ENCODE measurements around the gene RASIP1.
"Not testable (repeated sequence)": the region's sequence is repeated elsewhere in the genome, so short reads cannot be mapped to it uniquely, and the experiment has no call there.

The RASIP1 gene, protein sequence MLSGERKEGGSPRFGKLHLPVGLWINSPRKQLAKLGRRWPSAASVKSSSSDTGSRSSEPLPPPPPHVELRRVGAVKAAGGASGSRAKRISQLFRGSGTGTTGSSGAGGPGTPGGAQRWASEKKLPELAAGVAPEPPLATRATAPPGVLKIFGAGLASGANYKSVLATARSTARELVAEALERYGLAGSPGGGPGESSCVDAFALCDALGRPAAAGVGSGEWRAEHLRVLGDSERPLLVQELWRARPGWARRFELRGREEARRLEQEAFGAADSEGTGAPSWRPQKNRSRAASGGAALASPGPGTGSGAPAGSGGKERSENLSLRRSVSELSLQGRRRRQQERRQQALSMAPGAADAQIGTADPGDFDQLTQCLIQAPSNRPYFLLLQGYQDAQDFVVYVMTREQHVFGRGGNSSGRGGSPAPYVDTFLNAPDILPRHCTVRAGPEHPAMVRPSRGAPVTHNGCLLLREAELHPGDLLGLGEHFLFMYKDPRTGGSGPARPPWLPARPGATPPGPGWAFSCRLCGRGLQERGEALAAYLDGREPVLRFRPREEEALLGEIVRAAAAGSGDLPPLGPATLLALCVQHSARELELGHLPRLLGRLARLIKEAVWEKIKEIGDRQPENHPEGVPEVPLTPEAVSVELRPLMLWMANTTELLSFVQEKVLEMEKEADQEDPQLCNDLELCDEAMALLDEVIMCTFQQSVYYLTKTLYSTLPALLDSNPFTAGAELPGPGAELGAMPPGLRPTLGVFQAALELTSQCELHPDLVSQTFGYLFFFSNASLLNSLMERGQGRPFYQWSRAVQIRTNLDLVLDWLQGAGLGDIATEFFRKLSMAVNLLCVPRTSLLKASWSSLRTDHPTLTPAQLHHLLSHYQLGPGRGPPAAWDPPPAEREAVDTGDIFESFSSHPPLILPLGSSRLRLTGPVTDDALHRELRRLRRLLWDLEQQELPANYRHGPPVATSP

DNA sequence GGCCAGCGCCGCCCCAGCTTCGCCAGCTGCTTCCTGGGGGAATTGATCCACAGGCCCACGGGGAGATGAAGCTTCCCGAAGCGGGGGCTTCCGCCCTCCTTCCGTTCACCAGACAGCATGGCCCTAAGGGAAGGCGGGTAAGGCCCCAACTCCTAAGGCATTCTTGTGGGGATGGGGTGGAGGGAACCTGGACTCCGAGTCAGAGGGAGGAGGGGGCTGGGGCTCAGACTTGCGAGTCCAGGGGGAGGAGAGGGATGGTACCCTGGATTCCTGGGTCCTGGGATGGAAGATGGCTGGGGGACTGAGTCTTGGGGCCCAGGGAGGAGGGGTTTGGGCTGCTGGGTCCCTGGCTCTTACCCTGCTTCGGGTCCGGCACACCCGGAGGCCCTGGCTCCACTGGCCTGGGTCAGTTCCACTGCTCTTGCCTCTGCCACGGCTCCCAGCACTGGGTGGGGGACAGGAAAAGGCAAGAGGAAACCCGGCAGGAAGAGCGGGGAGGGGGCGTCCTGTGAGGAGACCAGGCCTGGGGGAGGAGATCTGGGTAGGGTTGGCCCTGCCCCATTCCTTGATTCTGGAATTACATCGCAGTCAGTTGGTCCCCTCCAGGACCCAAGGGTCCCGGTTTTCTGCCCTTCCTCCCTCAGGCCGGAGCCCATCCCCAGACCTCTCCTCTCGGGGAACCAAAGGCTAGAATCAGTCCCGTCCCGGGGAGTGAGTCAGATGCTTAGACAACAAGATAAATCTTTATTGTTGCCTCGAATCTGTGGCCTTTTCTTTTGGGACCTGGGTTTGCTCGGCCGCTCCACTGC is at the start of gene RASIP1:
RASIP1 (minus strand) TSS at position 447 of the 809 bp plus-strand sequence; CDS start at position 119, 328 bp downstream.
- in situ Hi-C loops (cut with HindIII; ENCODE audit: low sequenced_read_pairs): no loop called here

DNA sequence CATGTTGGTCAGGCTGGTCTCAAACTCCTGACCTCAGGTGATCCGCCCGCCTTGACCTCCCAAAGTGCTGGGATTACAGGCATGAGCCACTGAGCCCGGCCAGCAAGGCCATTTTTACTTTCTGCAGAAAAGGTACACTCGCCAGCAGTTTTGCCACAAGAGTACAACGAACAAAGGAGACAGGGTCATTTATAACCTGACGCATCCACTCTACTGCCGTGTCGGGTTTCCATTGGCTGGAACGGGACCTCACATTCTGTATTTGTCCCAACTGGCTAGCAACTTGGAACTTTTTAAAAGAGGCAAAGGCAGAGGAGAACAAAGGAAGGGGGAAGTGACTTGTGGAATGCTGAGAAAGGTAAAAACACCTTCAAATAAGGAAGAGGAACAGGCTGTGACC is 46.9 kb upstream of the RASIP1 start:
- in situ Hi-C loops (cut with HindIII; ENCODE audit: low sequenced_read_pairs): not testable (repeated sequence)

GRCh38 chr19:48786422-48786821 is 46.0 kb upstream of the RASIP1 start:
- in situ Hi-C loops (cut with HindIII; ENCODE audit: low sequenced_read_pairs): not testable (repeated sequence)

DNA sequence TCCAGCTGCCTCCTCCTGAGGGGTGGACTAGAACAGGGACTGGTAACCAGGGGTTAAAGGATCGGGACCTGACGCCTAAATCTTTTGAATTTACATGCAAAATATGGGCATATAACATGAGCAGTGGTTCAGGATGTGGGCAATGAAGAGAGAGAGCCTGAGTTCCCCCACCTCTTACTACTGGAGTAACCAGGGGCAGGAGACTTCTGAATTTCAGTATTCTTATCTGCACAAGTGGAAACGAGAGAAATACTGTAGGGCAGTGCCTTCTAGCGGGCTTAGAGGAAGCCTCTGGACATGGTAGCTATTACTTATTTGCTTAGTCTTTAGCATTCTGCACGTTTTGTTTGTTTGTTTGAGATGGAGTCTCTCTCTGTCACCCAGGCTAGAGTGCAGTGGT is 44.1 kb upstream of the RASIP1 start:
- in situ Hi-C loops (cut with HindIII; ENCODE audit: low sequenced_read_pairs): no loop called here

DNA sequence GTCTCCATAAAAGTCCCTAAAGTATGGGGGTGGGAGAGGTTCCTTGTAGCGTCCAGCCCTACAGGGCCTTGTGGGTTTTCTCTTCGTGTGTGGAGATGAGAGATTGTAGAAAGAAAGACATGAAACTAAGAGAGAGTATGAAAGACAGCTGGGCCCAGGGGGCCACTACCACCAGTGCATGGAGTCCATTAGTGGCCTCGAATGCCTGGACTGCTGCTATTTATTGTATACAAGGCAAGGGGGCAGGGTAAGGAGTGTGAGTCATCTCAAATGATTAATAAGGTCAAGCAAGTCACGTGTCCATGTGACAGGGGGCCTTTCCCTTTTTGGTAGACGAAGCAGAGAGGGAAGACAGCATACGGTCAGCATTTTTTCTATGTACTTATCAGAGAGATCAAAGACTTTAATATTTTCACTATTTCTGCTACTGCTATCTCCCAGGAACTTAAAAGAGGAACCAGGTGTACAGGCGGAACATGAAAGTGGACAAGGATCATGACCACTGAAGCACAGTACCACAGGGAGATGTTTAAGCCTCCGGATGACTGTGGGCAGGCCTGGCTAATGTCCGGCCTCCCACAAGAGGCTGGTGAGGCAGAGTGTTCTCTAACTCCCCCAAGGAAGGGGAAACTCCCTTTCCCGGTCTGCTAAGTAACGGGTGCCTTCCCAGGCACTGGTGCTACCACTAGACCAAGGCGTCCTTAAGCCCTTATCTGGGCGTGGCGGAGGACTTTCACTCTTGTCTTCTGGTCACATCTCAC is 40.4 kb upstream of the RASIP1 start:
- in situ Hi-C loops (cut with HindIII; ENCODE audit: low sequenced_read_pairs): no loop called here

DNA sequence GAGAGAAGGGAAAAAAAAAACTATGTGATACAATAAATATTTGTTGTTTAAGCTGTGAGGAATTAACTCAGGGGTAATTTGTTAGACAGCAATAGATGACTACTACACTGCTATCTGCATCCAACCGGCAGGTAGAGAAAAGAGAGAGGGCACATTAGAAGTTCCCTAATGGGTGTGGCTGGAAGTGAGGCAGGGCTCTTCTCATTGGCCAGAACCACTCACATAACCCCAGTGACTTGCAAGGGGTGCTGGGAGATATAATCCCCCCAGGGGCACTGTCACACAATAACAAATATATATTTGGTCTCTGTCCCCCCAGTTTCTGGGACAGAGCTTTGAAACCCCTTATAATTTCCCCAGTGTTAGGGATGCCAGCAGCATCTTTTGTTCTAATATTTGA is 39.2 kb upstream of the RASIP1 start:
- in situ Hi-C loops (cut with HindIII; ENCODE audit: low sequenced_read_pairs): no loop called here

- in situ Hi-C loops (cut with HindIII; ENCODE audit: low sequenced_read_pairs): no loop called here
Measured at GRCh38 chr19:48777720-48778119, 37.3 kb upstream of the RASIP1 start.

DNA sequence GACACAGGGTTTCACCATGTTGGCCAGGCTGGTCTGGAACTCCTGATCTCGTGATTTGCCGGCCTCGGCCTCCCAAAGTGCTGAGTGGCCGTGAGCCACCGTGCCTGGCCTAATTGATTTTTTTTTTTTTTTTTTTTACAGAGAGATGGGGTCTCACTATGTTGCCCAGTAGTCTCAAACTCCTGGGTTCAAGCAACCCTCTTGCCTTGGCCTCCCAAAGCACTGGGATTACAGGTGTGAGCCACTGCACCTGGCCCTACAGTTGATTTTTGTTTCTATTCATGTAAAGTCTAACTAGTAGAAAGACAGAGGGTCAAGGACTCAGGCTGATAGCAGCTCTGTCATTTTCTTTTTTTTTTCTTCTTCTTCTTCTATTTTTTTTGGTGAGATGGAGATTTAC is 36.7 kb upstream of the RASIP1 start:
- in situ Hi-C loops (cut with HindIII; ENCODE audit: low sequenced_read_pairs): no loop called here

DNA sequence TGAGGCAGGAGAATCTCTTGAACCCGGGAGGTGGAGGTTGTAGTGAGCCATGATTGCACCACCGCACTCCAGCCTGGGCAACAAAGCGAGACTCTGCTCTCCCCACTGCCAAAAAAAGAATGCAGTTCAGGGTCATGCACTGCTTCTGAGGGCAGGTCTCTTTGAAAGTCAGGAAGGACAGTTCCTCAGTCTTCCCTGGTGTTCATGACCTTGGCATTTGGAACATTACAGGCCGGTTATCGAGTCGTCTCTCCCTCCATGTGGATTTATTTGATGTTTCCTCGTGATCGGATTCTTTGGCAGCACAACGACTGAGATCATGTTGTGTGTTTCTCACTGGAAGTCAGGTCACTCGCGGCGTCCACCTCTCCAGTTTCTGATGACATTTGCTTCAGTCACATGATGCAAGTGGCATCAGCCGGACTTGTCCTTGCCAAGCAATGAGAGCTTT is 32.1 kb upstream of the RASIP1 start:
- in situ Hi-C loops (cut with HindIII; ENCODE audit: low sequenced_read_pairs): no loop called here

DNA sequence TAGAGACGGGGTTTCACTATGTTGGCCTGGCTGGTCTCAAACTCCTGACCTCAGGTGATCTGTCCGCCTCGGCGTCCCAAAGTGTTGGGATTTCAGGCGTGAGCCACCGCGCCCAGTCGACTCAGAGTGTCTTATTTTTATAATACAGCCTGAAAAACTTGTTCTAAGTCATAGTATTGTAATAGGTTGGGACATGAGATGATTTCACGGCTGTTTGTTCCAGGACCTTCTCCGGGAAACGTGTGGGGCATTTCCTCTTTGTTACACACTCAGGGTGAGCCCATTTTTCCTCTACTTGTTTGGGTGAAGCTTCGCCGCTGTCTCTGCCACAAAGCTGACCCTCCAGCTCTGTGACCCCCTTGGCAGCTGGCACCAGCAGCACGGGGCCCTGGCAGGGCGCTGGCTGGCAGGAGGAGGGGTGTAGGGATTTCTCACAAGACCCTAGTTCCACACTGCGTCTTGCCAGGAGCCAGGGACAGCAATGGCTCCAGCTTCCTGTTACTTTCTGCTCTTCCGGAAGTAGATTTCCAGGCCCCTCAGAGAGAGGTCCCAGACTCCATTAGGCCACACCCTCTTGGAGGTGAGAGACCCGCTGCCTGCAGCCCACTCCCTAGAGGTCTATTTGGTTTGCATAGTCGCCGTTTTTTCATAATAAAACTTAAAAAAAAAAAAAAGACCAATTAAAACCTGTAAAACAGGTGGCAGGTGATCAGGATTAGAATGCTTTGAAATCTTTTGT is 30.5 kb upstream of the RASIP1 start:
- in situ Hi-C loops (cut with HindIII; ENCODE audit: low sequenced_read_pairs): no loop called here

GRCh38 chr19:48770266-48770665 is 29.9 kb upstream of the RASIP1 start:
- in situ Hi-C loops (cut with HindIII; ENCODE audit: low sequenced_read_pairs): no loop called here

GRCh38 chr19:48768994-48769713 is 28.7 kb upstream of the RASIP1 start:
- in situ Hi-C loops (cut with HindIII; ENCODE audit: low sequenced_read_pairs): no loop called here

DNA sequence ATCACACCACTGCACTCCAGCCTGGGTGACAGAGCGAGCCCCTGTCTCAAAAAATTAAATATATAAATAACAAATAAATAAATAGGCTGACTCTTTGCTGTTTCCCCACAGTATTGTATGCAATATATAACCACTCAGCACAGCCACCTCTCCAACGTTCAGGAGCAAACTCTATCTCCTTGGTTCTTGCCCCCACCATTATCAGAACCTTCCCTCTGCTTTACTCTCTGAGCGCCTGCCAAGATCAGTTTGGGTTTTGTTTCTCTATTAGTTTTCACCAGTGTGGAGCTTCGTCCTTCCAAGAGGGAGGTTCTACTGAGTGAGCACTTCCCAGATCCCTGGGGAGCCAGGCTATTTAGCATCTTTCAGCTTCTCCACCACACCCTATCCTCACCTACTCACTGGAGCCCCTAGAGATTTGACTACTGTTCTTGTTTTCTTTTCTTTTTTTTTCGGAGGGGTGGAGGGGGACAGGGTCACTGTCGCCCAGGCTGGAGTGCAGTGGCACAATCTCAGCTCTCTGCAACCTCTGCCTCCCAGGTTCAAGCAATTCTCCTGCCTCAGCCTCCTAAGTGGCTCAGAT is 27.9 kb upstream of the RASIP1 start:
- in situ Hi-C loops (cut with HindIII; ENCODE audit: low sequenced_read_pairs): not testable (repeated sequence)

DNA sequence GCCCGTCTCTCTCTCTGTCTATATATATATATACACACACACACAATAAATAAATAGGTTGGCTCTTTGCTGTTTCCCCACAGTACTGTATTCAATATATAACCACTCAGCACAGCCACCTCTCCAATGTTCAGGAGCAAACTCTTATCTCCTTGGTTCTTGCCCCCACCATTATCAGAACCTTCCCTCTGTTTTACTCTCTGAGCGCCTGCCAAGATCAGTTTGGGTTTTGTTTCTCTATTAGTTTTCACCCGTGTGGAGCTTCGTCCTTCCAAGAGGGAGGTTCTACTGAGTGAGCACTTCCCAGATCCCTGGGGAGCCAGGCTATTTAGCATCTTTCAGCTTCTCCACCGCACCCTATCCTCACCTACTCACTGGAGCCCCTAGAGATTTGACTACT is 25.4 kb upstream of the RASIP1 start:
- in situ Hi-C loops (cut with HindIII; ENCODE audit: low sequenced_read_pairs): not testable (repeated sequence)

GRCh38 chr19:48760504-48761205 is 20.2 kb upstream of the RASIP1 start:
- in situ Hi-C loops (cut with HindIII; ENCODE audit: low sequenced_read_pairs): no loop called here

GRCh38 chr19:48757741-48758144 is 17.3 kb upstream of the RASIP1 start:
- in situ Hi-C loops (cut with HindIII; ENCODE audit: low sequenced_read_pairs): no loop called here

GRCh38 chr19:48757089-48757675 is 16.8 kb upstream of the RASIP1 start:
- in situ Hi-C loops (cut with HindIII; ENCODE audit: low sequenced_read_pairs): no loop called here

Measured in DLD1 (cell line).